ENCODE results near the gene CCDC89. TPM values are rescaled to one million over a fixed set of nuclear protein-coding genes. Genes with fewer than 3 reads are reported as not detected.

CCDC89 gene
- polyA plus RNA-seq, 2 of the 4 experiments (the other 2 are of a cell fraction), result 0.05 TPM; not detected in 1

- peak overlapping the region; percentile 95 to 96 for H3K27ac ChIP-seq
- H3K9me3 ChIP-seq, result no peaks in the 10 kb centered on the region
- TF ChIP-seq ZFP36 (IDR thresholded peaks at IDR 0.05; ENCODE audit: borderline replicate concordance, partially characterized antibody) (no peak), HEYL (CRISPR knock-in tag; IDR thresholded peaks at IDR 0.05) (no peak), MAX (IDR thresholded peaks at IDR 0.05) (no peak), POLR2AphosphoS2 (conservative IDR thresholded peaks at IDR 0.05; ENCODE audit: low read length) (no peak), TFCP2L1 (CRISPR knock-in tag; IDR thresholded peaks at IDR 0.05) (no peak), POLR2A (IDR thresholded peaks at IDR 0.05; ENCODE audit: low read length) (no peak), NR3C1 (IDR thresholded peaks at IDR 0.05) (no peak), NFE2L2 (conservative IDR thresholded peaks at IDR 0.05; ENCODE audit: low read length) (no peak), SMC3 (IDR thresholded peaks at IDR 0.05) (peak; percentile 23; the same call in 1 of the 3 replicates), HDAC2 (IDR thresholded peaks at IDR 0.05) (no peak), FOXS1 (CRISPR knock-in tag; IDR thresholded peaks at IDR 0.05) (no peak), RARB (CRISPR knock-in tag; IDR thresholded peaks at IDR 0.05) (no peak), RAD21 (conservative IDR thresholded peaks at IDR 0.05 in 1 of 2, IDR thresholded peaks at IDR 0.05 in 1 of 2) (peak; percentile 15 to 22; a peak in 3 of 5 replicates), TP53 (CRISPR knock-in tag; IDR thresholded peaks at IDR 0.05) (no peak), KDM5A (IDR thresholded peaks at IDR 0.05) (no peak; the same call in 1 of the 2 replicates)
- TF ChIP-seq, protein P1, sequence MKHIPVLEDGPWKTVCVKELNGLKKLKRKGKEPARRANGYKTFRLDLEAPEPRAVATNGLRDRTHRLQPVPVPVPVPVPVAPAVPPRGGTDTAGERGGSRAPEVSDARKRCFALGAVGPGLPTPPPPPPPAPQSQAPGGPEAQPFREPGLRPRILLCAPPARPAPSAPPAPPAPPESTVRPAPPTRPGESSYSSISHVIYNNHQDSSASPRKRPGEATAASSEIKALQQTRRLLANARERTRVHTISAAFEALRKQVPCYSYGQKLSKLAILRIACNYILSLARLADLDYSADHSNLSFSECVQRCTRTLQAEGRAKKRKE (CRISPR knock-in tag; IDR thresholded peaks at IDR 0.05; ENCODE audit: low read depth), result no peak
- TF ChIP-seq, protein P2, sequence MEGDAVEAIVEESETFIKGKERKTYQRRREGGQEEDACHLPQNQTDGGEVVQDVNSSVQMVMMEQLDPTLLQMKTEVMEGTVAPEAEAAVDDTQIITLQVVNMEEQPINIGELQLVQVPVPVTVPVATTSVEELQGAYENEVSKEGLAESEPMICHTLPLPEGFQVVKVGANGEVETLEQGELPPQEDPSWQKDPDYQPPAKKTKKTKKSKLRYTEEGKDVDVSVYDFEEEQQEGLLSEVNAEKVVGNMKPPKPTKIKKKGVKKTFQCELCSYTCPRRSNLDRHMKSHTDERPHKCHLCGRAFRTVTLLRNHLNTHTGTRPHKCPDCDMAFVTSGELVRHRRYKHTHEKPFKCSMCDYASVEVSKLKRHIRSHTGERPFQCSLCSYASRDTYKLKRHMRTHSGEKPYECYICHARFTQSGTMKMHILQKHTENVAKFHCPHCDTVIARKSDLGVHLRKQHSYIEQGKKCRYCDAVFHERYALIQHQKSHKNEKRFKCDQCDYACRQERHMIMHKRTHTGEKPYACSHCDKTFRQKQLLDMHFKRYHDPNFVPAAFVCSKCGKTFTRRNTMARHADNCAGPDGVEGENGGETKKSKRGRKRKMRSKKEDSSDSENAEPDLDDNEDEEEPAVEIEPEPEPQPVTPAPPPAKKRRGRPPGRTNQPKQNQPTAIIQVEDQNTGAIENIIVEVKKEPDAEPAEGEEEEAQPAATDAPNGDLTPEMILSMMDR (IDR thresholded peaks at IDR 0.05), result peak; percentile 40; the same call in 2 of the 3 replicates
- peaks cover 36% of the 10 kb centered on the region for H3K4me1 ChIP-seq
- H3K4me2 ChIP-seq, result peak overlapping the region; percentile 94
- FAIRE-seq (no peak), DNase-seq (ENCODE audit: low read depth in 1 of 2, low spot score in 1 of 2) (peak; percentile 52 to 76), ATAC-seq (peak; percentile 72 to 80)
- WGBS (ENCODE audit: missing lambda C conversion rate), result 2% methylated on average over 43 of the region's 73 CpGs
- peak overlapping the region; percentile 87 for H3K4me3 ChIP-seq
- ChIA-PET POLR2A (interaction anchor here (1.1 to 3.7 kb wide), 10 partner anchors 8 to 846 kb away, joined by 3 to 37 read pairs (median 4); partner anchors contain the start of genes DLG2, TMEM126A and TMEM126B), CTCF (interaction anchor here (0.8 to 2.8 kb wide), 9 partner anchors 13 to 180 kb away, joined by 3 to 11 read pairs (median 4); partner anchors contain the start of gene TMEM126A)
Observed at GRCh38 chr11:85663753-85664614, 22.0 kb downstream of the CCDC89 start.

- Histone ChIP-seq H3K4me2 (peak overlapping the region; percentile 94), H3K4me3 (peak overlapping the region; percentile 87), H3K9me3 (no peaks in the 10 kb centered on the region), H3K27ac (peak overlapping the region; percentile 95 to 96), H3K4me1 (peaks cover 42% of the 10 kb centered on the region)
- ChIA-PET POLR2A (interaction anchor here (0.6 to 3.7 kb wide), 2 partner anchors 15 to 406 kb away, joined by 3 to 37 read pairs; partner anchors contain the start of genes PICALM and TMEM126A), CTCF (interaction anchor here (0.7 to 2.8 kb wide), 7 partner anchors 12 to 210 kb away, joined by 3 to 11 read pairs (median 4); partner anchors contain the start of genes CCDC83 and TMEM126A)
- ATAC-seq (no peak), FAIRE-seq (no peak), DNase-seq (ENCODE audit: low read depth in 1 of 2, low spot score in 1 of 2) (no peak)
- TF ChIP-seq KDM5A (IDR thresholded peaks at IDR 0.05) (no peak), ESRRA (IDR thresholded peaks at IDR 0.05; ENCODE audit: borderline replicate concordance, low read length) (no peak), E2F6 (IDR thresholded peaks at IDR 0.05; ENCODE audit: borderline replicate concordance, low read depth) (no peak), ZFP36 (IDR thresholded peaks at IDR 0.05; ENCODE audit: borderline replicate concordance, partially characterized antibody) (no peak), RARB (CRISPR knock-in tag; IDR thresholded peaks at IDR 0.05) (no peak), KDM1A (IDR thresholded peaks at IDR 0.05; ENCODE audit: low read depth) (no peak)
- TF ChIP-seq, protein P1 (CRISPR knock-in tag; IDR thresholded peaks at IDR 0.05; ENCODE audit: low read depth), result no peak
- TF ChIP-seq, protein P3, sequence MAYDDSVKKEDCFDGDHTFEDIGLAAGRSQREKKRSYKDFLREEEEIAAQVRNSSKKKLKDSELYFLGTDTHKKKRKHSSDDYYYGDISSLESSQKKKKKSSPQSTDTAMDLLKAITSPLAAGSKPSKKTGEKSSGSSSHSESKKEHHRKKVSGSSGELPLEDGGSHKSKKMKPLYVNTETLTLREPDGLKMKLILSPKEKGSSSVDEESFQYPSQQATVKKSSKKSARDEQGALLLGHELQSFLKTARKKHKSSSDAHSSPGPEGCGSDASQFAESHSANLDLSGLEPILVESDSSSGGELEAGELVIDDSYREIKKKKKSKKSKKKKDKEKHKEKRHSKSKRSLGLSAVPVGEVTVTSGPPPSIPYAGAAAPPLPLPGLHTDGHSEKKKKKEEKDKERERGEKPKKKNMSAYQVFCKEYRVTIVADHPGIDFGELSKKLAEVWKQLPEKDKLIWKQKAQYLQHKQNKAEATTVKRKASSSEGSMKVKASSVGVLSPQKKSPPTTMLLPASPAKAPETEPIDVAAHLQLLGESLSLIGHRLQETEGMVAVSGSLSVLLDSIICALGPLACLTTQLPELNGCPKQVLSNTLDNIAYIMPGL (CRISPR knock-in tag; IDR thresholded peaks at IDR 0.05; ENCODE audit: borderline replicate concordance), result no peak
- TF ChIP-seq, protein P2 (IDR thresholded peaks at IDR 0.05), result no peak
- TF ChIP-seq, protein P4, sequence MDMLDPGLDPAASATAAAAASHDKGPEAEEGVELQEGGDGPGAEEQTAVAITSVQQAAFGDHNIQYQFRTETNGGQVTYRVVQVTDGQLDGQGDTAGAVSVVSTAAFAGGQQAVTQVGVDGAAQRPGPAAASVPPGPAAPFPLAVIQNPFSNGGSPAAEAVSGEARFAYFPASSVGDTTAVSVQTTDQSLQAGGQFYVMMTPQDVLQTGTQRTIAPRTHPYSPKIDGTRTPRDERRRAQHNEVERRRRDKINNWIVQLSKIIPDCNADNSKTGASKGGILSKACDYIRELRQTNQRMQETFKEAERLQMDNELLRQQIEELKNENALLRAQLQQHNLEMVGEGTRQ (IDR thresholded peaks at IDR 0.05), result no peak
- 1% methylated on average over 10 of the region's 10 CpGs for WGBS (ENCODE audit: missing lambda C conversion rate)
Observed at GRCh38 chr11:85663080-85663752, 22.8 kb downstream of the CCDC89 start.
